Nephron progenitor cell (in vitro differentiated cells): ENCODE results near the gene BRCA2.
A peak's percentile ranks its signal among the peaks of the same experiment; 100 is the strongest.

Source experiments
- DNase-seq: peaks from one replicate; pipeline ENCODE4 v3.0.0; 2021
- H3K27ac Mint-ChIP-seq: 2 replicates; pipeline ENCODE4 v1.8.0; 2021; ENCODE audit warnings: mild to moderate bottlenecking, moderate library complexity, mixed read lengths
- H3K27me3 Mint-ChIP-seq: 2 replicates; pipeline ENCODE4 v1.8.0; 2021; ENCODE audit warnings: mild to moderate bottlenecking, low read depth, mixed read lengths; ENCODE audit not compliant: poor library complexity
- H3K36me3 Mint-ChIP-seq: 2 replicates; pipeline ENCODE4 v1.8.0; 2021; ENCODE audit warnings: low read depth, mixed read lengths
- H3K4me1 Mint-ChIP-seq: 2 replicates; pipeline ENCODE4 v1.8.0; 2021; ENCODE audit warnings: mixed read lengths
- H3K4me3 Mint-ChIP-seq: 2 replicates; pipeline ENCODE4 v1.8.0; 2021; ENCODE audit warnings: mild to moderate bottlenecking, moderate library complexity, mixed read lengths
- H3K9me3 Mint-ChIP-seq: 2 replicates; pipeline ENCODE4 v1.8.0; 2021; ENCODE audit warnings: mild to moderate bottlenecking, moderate library complexity, mixed read lengths
- TF ChIP-seq, protein P1 (sequence below): fragments of 200-600 bp; sonication (generic); IDR thresholded peaks from 2 replicates; pipeline ENCODE4 v1.5.0; 2021; ENCODE audit warnings: antibody characterized with exemption

The BRCA2 gene

DNA sequence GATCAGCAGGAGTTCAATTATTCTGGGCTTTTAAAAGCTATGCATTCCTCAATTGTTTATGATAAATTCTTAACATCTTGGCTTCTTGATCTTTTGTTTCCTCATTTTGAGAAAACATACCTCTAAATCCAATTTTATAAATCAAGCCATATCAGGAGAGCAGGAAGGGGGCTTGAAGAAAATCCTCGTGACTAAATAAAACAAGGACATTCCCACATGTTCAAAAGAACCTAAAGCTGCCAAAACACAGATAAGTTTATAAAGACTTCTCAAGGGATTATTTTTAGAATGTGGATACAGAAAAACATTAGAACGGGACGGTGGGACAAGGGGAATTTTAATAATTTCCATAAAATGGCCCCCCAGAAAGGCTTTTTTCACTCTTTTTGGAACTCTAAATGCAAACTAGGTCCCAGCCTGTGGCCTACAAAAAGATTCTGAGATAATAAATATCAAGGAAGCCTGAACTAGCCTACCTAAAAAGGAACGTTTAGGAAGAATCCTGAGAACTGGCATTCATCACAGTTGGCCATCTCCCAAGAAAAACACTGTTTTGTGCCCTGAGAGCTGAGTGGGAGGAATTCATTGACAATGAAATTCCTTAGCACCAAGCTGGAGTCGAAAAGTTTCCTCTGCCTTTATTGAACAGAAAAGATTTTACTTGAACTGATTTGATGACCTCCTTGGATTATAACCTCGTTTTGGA is 30.2 kb upstream of the BRCA2 start:
- peaks cover 14% of the 10 kb centered on the region for H3K4me1 Mint-ChIP-seq
- H3K4me3 Mint-ChIP-seq, result no peak overlapping the region
- H3K27me3 Mint-ChIP-seq, result peaks cover 3% of the 10 kb centered on the region
- DNase-seq, result no peak
- H3K27ac Mint-ChIP-seq, result no peak overlapping the region
- TF ChIP-seq, protein P1, sequence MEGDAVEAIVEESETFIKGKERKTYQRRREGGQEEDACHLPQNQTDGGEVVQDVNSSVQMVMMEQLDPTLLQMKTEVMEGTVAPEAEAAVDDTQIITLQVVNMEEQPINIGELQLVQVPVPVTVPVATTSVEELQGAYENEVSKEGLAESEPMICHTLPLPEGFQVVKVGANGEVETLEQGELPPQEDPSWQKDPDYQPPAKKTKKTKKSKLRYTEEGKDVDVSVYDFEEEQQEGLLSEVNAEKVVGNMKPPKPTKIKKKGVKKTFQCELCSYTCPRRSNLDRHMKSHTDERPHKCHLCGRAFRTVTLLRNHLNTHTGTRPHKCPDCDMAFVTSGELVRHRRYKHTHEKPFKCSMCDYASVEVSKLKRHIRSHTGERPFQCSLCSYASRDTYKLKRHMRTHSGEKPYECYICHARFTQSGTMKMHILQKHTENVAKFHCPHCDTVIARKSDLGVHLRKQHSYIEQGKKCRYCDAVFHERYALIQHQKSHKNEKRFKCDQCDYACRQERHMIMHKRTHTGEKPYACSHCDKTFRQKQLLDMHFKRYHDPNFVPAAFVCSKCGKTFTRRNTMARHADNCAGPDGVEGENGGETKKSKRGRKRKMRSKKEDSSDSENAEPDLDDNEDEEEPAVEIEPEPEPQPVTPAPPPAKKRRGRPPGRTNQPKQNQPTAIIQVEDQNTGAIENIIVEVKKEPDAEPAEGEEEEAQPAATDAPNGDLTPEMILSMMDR, result no peak
- H3K9me3 Mint-ChIP-seq, result peaks cover 5% of the 10 kb centered on the region
- H3K36me3 Mint-ChIP-seq, result no peaks in the 10 kb centered on the region

DNA sequence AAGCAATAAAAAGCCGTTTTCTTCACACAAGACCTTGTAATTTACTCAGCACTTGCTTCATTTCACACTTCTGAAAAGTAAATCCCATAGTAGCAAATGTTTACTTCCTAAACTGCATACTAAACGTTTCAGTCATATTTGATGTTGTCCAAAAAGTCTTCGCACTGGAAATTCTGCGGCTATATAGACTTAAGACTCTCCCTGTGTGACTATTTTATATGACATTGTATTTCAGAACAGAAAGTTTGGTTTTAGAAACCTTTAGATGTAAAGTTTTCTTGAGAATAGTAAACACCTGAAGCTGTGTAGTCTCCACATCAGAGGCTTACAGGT is 29.7 kb upstream of the BRCA2 start:
- Mint-ChIP-seq H3K9me3 (peaks cover 6% of the 10 kb centered on the region), H3K4me1 (peaks cover 14% of the 10 kb centered on the region), H3K4me3 (no peak overlapping the region), H3K27ac (no peak overlapping the region), H3K36me3 (no peaks in the 10 kb centered on the region), H3K27me3 (peaks cover 5% of the 10 kb centered on the region)
- no peak for DNase-seq
- TF ChIP-seq, protein P1, result no peak

DNA sequence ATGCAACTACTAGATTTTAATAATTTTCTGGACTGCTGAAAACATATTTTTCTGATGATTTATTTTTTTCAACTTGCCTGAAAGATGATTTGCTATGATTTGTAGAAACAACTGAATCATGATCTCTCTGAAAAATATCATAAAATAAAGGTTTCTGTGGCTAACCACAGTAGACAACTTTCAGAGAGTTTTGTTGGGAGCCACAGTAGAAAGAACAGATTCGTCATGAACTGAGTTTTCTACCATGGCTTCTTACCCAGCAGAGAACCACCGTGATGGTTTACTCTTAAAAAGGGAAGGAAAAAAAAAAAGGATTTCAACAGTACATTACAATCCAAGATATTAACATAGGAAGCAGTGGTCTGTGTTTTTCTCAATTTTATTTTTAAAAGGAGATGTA is 18.1 kb upstream of the BRCA2 start:
- no peak for DNase-seq
- Mint-ChIP-seq H3K4me3 (no peak overlapping the region), H3K9me3 (no peaks in the 10 kb centered on the region), H3K4me1 (no peaks in the 10 kb centered on the region), H3K36me3 (no peaks in the 10 kb centered on the region), H3K27me3 (no peaks in the 10 kb centered on the region), H3K27ac (no peak overlapping the region)
- TF ChIP-seq, protein P1, result no peak

DNA sequence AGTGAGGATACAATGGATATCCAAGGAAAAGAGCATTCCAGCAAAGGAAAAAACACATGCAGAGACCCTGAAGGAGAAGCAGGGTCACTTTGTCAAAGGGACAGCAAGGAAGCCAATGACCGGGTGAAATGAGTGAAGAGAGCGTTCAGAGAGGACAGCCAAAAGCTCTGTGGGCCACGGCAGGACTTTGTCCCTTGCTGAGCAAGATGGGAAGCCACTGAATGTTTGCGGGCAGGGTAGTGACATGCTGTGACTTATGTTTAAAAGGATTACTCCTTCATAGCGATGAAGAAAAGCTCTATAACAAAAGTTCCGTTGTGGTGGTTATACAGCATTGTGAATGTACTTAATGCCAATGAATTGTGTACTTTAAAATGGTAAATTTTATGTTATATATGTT is 16.6 kb upstream of the BRCA2 start:
- TF ChIP-seq, protein P1, result no peak
- Mint-ChIP-seq H3K4me1 (no peaks in the 10 kb centered on the region), H3K9me3 (no peaks in the 10 kb centered on the region), H3K36me3 (no peaks in the 10 kb centered on the region), H3K4me3 (no peak overlapping the region), H3K27ac (no peak overlapping the region), H3K27me3 (no peaks in the 10 kb centered on the region)
- DNase-seq, result no peak

DNA sequence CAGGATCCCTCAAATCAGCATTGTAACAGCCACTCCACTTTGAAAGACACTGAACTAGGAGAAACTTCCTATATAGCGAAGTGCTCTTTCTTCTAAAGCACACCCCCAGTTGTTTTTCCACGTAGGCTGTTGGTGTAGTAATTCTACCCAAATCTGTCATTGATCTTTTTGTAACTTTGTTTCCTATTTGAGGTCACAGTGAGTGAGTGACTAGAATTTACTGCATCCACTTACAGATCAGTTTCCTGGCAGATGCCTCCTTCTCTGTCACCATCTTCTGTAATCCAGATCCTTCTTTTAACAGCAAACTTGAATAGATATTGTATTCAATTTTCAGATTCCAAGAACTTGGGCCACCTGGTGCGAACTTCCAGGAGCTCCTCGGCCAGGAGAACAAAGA is 15.4 kb upstream of the BRCA2 start:
- Mint-ChIP-seq H3K27ac (peak overlapping the region; percentile 91), H3K27me3 (no peaks in the 10 kb centered on the region), H3K36me3 (no peaks in the 10 kb centered on the region), H3K4me3 (no peak overlapping the region), H3K9me3 (no peaks in the 10 kb centered on the region), H3K4me1 (no peaks in the 10 kb centered on the region)
- DNase-seq, result no peak
- TF ChIP-seq, protein P1, result no peak

DNA sequence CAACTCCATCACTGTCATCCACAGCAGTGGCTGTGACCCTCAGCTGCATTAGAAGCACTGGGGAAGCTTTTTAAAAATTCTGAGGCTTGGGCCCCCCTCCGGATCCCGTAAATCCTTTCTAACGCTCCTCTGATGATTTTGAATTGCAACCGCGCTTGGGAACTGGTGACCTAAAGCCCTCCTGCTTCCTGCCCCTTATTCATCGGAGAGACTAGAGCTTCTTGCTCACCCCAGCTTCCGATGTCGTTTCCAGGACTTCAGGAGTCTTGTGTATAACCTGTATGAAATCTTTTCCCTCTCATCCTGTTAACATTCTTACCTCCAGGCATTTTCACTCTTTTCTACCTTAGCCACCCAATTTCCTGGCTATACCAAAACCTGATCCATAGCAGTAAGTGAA is 14.9 kb upstream of the BRCA2 start:
- no peaks in the 10 kb centered on the region for H3K36me3 Mint-ChIP-seq

More for the DNA sequence above, 14.9 kb upstream of the BRCA2 start:
- Mint-ChIP-seq H3K9me3 (no peaks in the 10 kb centered on the region), H3K27me3 (no peaks in the 10 kb centered on the region), H3K27ac (no peak overlapping the region), H3K4me3 (no peak overlapping the region), H3K4me1 (no peaks in the 10 kb centered on the region)
- TF ChIP-seq, protein P1, result no peak
- no peak for DNase-seq
